OCI-LY3 (cell line): ENCODE measurements around the gene PPP2R1B.

Experiments
- H2AFZ ChIP-seq: fragments of 200-600, 300-600 bp; shearing (Covaris generic); 2 replicates; pipeline ENCODE4 v1.6.0; 2014; ENCODE audit warnings: antibody characterized with exemption, low read depth, low read length
- H3K27ac ChIP-seq: fragments of 200-600, 300-600 bp; sonication (generic); 2 replicates; pipeline ENCODE4 v1.5.1; 2014; ENCODE audit warnings: mild to moderate bottlenecking, low read length, moderate library complexity, mixed read lengths
- H3K27me3 ChIP-seq: fragments of 200-600, 300-600 bp; sonication (generic); 2 replicates; pipeline ENCODE4 v1.6.1; 2014; ENCODE audit warnings: low read depth, low read length, mixed read lengths
- H3K36me3 ChIP-seq: fragments of 200-600, 300-600 bp; sonication (generic); replicated peaks from 2 replicates; pipeline ENCODE3; 2014; ENCODE audit warnings: low read depth, low read length, mixed read lengths
- H3K4me1 ChIP-seq: fragments of 300-600, 200-600 bp; sonication (generic); 2 replicates; pipeline ENCODE4 v1.6.1; 2014; ENCODE audit warnings: low read length, mixed read lengths
- H3K4me2 ChIP-seq: fragments of 200-600, 300-600 bp; sonication (generic); 2 replicates; pipeline ENCODE4 v1.6.1; 2014; ENCODE audit warnings: low read length, mixed read lengths
- H3K4me3 ChIP-seq: fragments of 300-600, 200-600 bp; sonication (generic); 2 replicates; pipeline ENCODE4 v1.5.1; 2014; ENCODE audit warnings: antibody characterized with exemption, mild to moderate bottlenecking, low read length, moderate library complexity
- H3K79me2 ChIP-seq: fragments of 300-600, 200-600 bp; shearing (Covaris generic); 2 replicates; pipeline ENCODE4 v1.6.1; 2014; ENCODE audit warnings: mild to moderate bottlenecking, low read length, mixed read lengths
- H3K9ac ChIP-seq: fragments of 300-600, 200-600 bp; shearing (Covaris generic); 2 replicates; pipeline ENCODE4 v1.6.0; 2014; ENCODE audit warnings: mild to moderate bottlenecking, low read length, moderate library complexity
- H3K9me3 ChIP-seq: fragments of 200-600, 300-600 bp; shearing (Covaris generic); 2 replicates; pipeline ENCODE4 v1.6.1; 2014; ENCODE audit warnings: low read length, mixed read lengths; ENCODE audit not compliant: insufficient read depth
- H4K20me1 ChIP-seq: fragments of 200-600, 300-600 bp; sonication (generic); 2 replicates; pipeline ENCODE4 v1.6.1; 2016; ENCODE audit warnings: low read length, mixed read lengths; ENCODE audit not compliant: insufficient read depth
- EZH2phosphoT487 ChIP-seq: fragments of 200-600 bp; shearing (Covaris generic); IDR thresholded peaks from 2 replicates; pipeline ENCODE4 v1.6.1; 2018; ENCODE audit warnings: antibody characterized with exemption, mixed run types, low read depth
- TF ChIP-seq, protein P1 (sequence below): fragments of 200-600, 300-600 bp; sonication (generic); IDR thresholded peaks from 2 replicates; pipeline ENCODE4 v1.5.1; 2014; ENCODE audit warnings: antibody characterized with exemption, low read length, low read depth

PPP2R1B gene

DNA sequence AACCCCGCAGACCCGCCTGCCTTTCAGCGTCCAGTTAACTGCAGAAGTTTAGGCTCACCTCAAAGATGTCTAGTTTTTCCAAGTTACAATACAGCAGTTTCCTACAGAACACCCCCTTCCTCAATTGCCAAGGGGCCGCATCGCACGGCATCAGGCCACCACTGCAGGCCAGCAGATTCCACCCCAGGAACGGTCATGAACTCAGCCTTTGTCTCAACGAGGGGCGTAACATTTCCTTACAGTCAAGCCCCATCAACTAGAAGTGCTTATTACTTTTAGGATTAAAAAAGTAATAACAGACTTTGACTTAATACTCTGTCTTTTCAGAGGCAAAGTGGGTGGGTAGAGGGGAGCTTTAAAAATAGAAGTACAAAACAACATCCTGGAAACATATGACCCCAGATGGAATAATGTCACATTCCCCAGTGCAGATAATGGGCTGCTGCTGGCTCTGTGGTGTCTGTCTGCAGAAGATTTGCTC lies 36.3 kb downstream of the PPP2R1B start:
- Histone ChIP-seq H3K9ac (no peak overlapping the region), H3K79me2 (no peaks in the 10 kb centered on the region), H3K4me3 (no peak overlapping the region), H3K4me1 (no peaks in the 10 kb centered on the region), H3K27me3 (no peaks in the 10 kb centered on the region), H3K9me3 (no peaks in the 10 kb centered on the region), H3K27ac (no peak overlapping the region), H2AFZ (no peak overlapping the region), H3K36me3 (peaks cover 25% of the 10 kb centered on the region), H4K20me1 (no peaks in the 10 kb centered on the region), H3K4me2 (no peak overlapping the region)
- no peak for TF ChIP-seq EZH2phosphoT487
- TF ChIP-seq, protein P1, sequence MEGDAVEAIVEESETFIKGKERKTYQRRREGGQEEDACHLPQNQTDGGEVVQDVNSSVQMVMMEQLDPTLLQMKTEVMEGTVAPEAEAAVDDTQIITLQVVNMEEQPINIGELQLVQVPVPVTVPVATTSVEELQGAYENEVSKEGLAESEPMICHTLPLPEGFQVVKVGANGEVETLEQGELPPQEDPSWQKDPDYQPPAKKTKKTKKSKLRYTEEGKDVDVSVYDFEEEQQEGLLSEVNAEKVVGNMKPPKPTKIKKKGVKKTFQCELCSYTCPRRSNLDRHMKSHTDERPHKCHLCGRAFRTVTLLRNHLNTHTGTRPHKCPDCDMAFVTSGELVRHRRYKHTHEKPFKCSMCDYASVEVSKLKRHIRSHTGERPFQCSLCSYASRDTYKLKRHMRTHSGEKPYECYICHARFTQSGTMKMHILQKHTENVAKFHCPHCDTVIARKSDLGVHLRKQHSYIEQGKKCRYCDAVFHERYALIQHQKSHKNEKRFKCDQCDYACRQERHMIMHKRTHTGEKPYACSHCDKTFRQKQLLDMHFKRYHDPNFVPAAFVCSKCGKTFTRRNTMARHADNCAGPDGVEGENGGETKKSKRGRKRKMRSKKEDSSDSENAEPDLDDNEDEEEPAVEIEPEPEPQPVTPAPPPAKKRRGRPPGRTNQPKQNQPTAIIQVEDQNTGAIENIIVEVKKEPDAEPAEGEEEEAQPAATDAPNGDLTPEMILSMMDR, result no peak

DNA sequence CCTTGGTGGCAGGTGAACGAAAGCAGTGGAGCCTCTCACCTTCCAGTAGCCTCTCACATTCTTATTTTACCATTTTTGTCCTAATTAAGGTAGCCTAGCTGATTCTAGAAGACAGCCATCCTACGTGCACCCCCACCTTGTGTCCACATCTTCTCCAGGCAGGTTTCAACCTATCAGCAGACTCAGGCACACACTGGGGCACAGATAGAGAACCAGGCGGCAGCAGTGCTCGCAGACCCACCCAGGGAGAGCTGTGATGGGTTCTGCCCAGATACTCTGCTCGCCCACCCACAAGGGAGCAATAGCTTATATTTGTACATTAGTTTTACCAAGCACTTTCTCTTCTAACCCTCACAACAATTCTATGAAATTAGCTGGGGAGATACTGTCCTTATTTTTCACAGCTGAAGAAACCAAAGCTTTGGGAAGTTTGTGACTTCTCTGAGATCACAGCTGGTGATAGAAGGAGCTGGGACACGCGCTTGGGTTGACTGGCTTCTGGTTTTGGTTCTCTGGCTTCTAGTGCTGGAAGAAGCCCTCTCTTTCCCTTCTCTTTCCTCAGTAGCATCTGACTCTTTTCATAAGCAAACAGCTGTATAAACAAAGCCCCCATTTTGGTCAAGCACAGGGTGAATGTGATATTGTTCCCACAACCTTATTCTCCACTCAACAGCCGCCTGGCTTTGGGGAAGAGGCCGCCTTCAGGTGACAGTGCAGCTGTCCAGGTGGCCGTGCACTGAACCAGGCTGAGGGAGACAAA lies 36.9 kb downstream of the PPP2R1B start:
- H3K36me3 ChIP-seq, result peaks cover 32% of the 10 kb centered on the region
- no peak overlapping the region for H3K9ac ChIP-seq
- no peaks in the 10 kb centered on the region for H4K20me1 ChIP-seq
- no peak overlapping the region for H3K4me2 ChIP-seq
- no peaks in the 10 kb centered on the region for H3K79me2 ChIP-seq
- H3K4me1 ChIP-seq, result no peaks in the 10 kb centered on the region
- TF ChIP-seq, protein P1, result no peak
- TF ChIP-seq EZH2phosphoT487, result no peak
- H3K27me3 ChIP-seq, result no peaks in the 10 kb centered on the region
- no peak overlapping the region for H3K4me3 ChIP-seq
- no peak overlapping the region for H2AFZ ChIP-seq
- H3K9me3 ChIP-seq, result no peaks in the 10 kb centered on the region
- H3K27ac ChIP-seq, result no peak overlapping the region

DNA sequence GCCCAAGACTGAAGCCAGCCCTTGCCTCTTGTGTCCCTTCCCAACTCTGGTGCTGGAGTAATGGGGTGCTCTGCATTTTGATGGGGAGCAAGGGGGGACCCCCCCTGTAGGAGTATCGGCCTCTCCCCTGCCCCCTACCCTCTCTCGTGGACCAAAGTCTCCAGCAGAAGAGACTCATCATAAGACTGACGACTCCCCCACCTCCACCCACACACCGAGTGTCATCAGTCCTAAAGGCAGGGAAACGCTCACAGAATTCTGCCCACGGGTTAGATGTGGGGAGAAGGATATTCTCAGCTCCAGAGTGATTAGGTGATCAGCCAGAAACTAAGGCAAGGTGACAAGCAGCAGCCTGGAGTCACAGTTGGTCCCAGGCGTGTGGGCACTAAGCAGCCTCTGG lies 38.8 kb downstream of the PPP2R1B start:
- H2AFZ ChIP-seq, result no peak overlapping the region
- no peak overlapping the region for H3K4me2 ChIP-seq
- no peaks in the 10 kb centered on the region for H3K79me2 ChIP-seq
- no peak overlapping the region for H3K27ac ChIP-seq
- H3K9me3 ChIP-seq, result no peaks in the 10 kb centered on the region
- no peaks in the 10 kb centered on the region for H4K20me1 ChIP-seq
- H3K36me3 ChIP-seq, result peaks cover 43% of the 10 kb centered on the region
- no peaks in the 10 kb centered on the region for H3K27me3 ChIP-seq
- H3K9ac ChIP-seq, result no peak overlapping the region
- H3K4me1 ChIP-seq, result no peaks in the 10 kb centered on the region
- H3K4me3 ChIP-seq, result no peak overlapping the region
- TF ChIP-seq, protein P1, result no peak
- no peak for TF ChIP-seq EZH2phosphoT487

GRCh38 chr11:111726301-111726713 lies 39.9 kb downstream of the PPP2R1B start:
- Histone ChIP-seq H2AFZ (no peak overlapping the region), H4K20me1 (no peaks in the 10 kb centered on the region), H3K9me3 (no peaks in the 10 kb centered on the region), H3K36me3 (peaks cover 54% of the 10 kb centered on the region), H3K9ac (no peak overlapping the region), H3K27ac (no peak overlapping the region), H3K4me2 (no peak overlapping the region), H3K79me2 (no peaks in the 10 kb centered on the region), H3K4me3 (no peak overlapping the region), H3K27me3 (no peaks in the 10 kb centered on the region), H3K4me1 (no peaks in the 10 kb centered on the region)
- TF ChIP-seq EZH2phosphoT487, result no peak
- TF ChIP-seq, protein P1, result no peak
